Thymus (tissue), 14 donors: Measurements from ENCODE around the gene BMP15. TPM values are rescaled to one million over a fixed set of nuclear protein-coding genes. Genes with fewer than 3 reads are reported as not detected.

Experiments
- DNase-seq, 9 donors: peaks; one replicate each; pipeline ENCODE4 v3.0.0-alpha.2; 2013; ENCODE audit warnings: low spot score in 9 of 9, low read depth in 6 of 9, missing footprints in 1 of 9
- H3K27ac ChIP-seq, 2 donors: one replicate each; pipeline ENCODE4 v1.5.1; 2013; ENCODE audit warnings: control low read depth in 1 of 2, low read depth in 1 of 2, low read length in 1 of 2, mild to moderate bottlenecking in 1 of 2, moderate library complexity in 1 of 2
- H3K27me3 ChIP-seq, 2 donors: one replicate each; pipeline ENCODE4 v1.5.1; 2013; ENCODE audit warnings: low read length in 1 of 2; ENCODE audit not compliant: control insufficient read depth in 2 of 2, insufficient read depth in 1 of 2
- H3K36me3 ChIP-seq, 2 donors: one replicate each; pipeline ENCODE4 v1.5.1; 2013; ENCODE audit warnings: low read length in 1 of 2, mild to moderate bottlenecking in 1 of 2, moderate library complexity in 1 of 2; ENCODE audit not compliant: control insufficient read depth in 2 of 2, insufficient read depth in 2 of 2
- H3K4me1 ChIP-seq, 2 donors: one replicate each; pipeline ENCODE4 v1.5.1; 2013; ENCODE audit warnings: low read length in 2 of 2; ENCODE audit not compliant: control insufficient read depth in 2 of 2, insufficient read depth in 2 of 2
- H3K4me3 ChIP-seq, 2 donors: one replicate each; pipeline ENCODE4 v1.5.1; 2013; ENCODE audit warnings: low read length in 2 of 2, control low read depth in 1 of 2, mild to moderate bottlenecking in 1 of 2
- H3K9me3 ChIP-seq, 2 donors: one replicate each; pipeline ENCODE4 v1.5.1; 2013; ENCODE audit warnings: low read length in 1 of 2, mild to moderate bottlenecking in 1 of 2; ENCODE audit not compliant: control insufficient read depth in 2 of 2, insufficient read depth in 1 of 2
- WGBS: extraction: QIAGEN DNeasy Blood & Tissue Kit; methylation state at CpG from one replicate; pipeline ENCODE4 v1.1.7; 2013; 5-methylcytosine and 5-hydroxymethylcytosine counted together
- long read RNA-seq, 10 donors: transcript quantifications; one replicate each; lab custom pipeline, GENCODE V29; 2026
- polyA plus RNA-seq: library from polyadenylated mRNA; stranded (reverse); fragments of 200-250 nt; gene quantifications from one replicate; pipeline ENCODE4 v1.2.3, GENCODE V29; 2013
- total RNA-seq: library from RNA; stranded (reverse); fragments of 120-200 nt; gene quantifications from one replicate; pipeline ENCODE4 v1.2.4, GENCODE V29; 2013
- donor health status: healthy.

Gene BMP15
- total RNA-seq (not detected), polyA plus RNA-seq (not detected)
- long read RNA-seq, donor 1 = 0 reads
- long read RNA-seq, donor 2 = 0 reads
- long read RNA-seq, donor 3 = 0 reads
- long read RNA-seq, donor 4 = 0 reads
- long read RNA-seq, donor 5 = 0 reads
- long read RNA-seq, donor 6 = 0 reads
- long read RNA-seq, donor 7 = 0 reads
- long read RNA-seq, donor 8 = 0 reads
- long read RNA-seq, donor 9 = 0 reads
- long read RNA-seq, donor 10 = 0 reads

GRCh38 chrX:50910685-50911176 is at the start of gene BMP15:
BMP15 (plus strand) TSS chrX:50910735; CDS start chrX:50910784, 49 bp downstream.
- no peaks in the 10 kb centered on the region for H3K9me3 ChIP-seq
- no peak within 1 kb of the TSS for H3K4me3 ChIP-seq
- no peaks in the 10 kb centered on the region for H3K36me3 ChIP-seq
- no peak for DNase-seq
- no peak within 1 kb of the TSS for H3K27ac ChIP-seq
- no peaks in the 10 kb centered on the region for H3K27me3 ChIP-seq
- WGBS = 95% methylated on average over 9 of the region's 9 CpGs
- no peaks in the 10 kb centered on the region for H3K4me1 ChIP-seq

GRCh38 chrX:50863471-50863870 is 47.1 kb upstream of the BMP15 start:
- no peak overlapping the region for H3K4me3 ChIP-seq
- 98% methylated on average over 1 of the region's 1 CpG for WGBS
- DNase-seq = no peak
- no peak overlapping the region for H3K27ac ChIP-seq
- no peaks in the 10 kb centered on the region for H3K4me1 ChIP-seq
- no peaks in the 10 kb centered on the region for H3K27me3 ChIP-seq
- H3K9me3 ChIP-seq = no peaks in the 10 kb centered on the region
- H3K36me3 ChIP-seq = no peaks in the 10 kb centered on the region

- Histone ChIP-seq H3K36me3 (no peaks in the 10 kb centered on the region), H3K9me3 (no peaks in the 10 kb centered on the region), H3K4me3 (no peak overlapping the region), H3K27ac (no peak overlapping the region), H3K4me1 (no peaks in the 10 kb centered on the region), H3K27me3 (no peaks in the 10 kb centered on the region)
- DNase-seq = no peak
- 92% methylated on average over 6 of the region's 6 CpGs for WGBS
These were observed 45.2 kb upstream of the BMP15 start for GRCh38 chrX:50865311-50865710.

GRCh38 chrX:50871922-50872453 is 38.5 kb upstream of the BMP15 start:
- Histone ChIP-seq H3K9me3 (no peaks in the 10 kb centered on the region), H3K36me3 (no peaks in the 10 kb centered on the region), H3K4me3 (no peak overlapping the region), H3K27ac (no peak overlapping the region), H3K27me3 (no peaks in the 10 kb centered on the region), H3K4me1 (no peaks in the 10 kb centered on the region)
- DNase-seq = no peak
- 94% methylated on average over 1 of the region's 1 CpG for WGBS

- no peak for DNase-seq
- 79% methylated on average over 3 of the region's 3 CpGs for WGBS
These were observed 35.7 kb upstream of the BMP15 start for GRCh38 chrX:50874876-50875275.

GRCh38 chrX:50876551-50876950 is 34.0 kb upstream of the BMP15 start:
- Histone ChIP-seq H3K4me3 (no peak overlapping the region), H3K9me3 (no peaks in the 10 kb centered on the region), H3K27ac (no peak overlapping the region), H3K4me1 (no peaks in the 10 kb centered on the region), H3K27me3 (no peaks in the 10 kb centered on the region), H3K36me3 (no peaks in the 10 kb centered on the region)
- no peak for DNase-seq
- 93% methylated on average over 4 of the region's 4 CpGs for WGBS

More at GRCh38 chrX:50874876-50875275, 35.7 kb upstream of the BMP15 start:
- Histone ChIP-seq H3K4me3 (no peak overlapping the region), H3K27me3 (no peaks in the 10 kb centered on the region), H3K9me3 (no peaks in the 10 kb centered on the region), H3K27ac (no peak overlapping the region), H3K4me1 (no peaks in the 10 kb centered on the region), H3K36me3 (no peaks in the 10 kb centered on the region)

GRCh38 chrX:50877310-50877709 is 33.2 kb upstream of the BMP15 start:
- H3K27me3 ChIP-seq = no peaks in the 10 kb centered on the region
- H3K27ac ChIP-seq = no peak overlapping the region
- DNase-seq = no peak
- H3K4me3 ChIP-seq = no peak overlapping the region
- 99% methylated on average over 6 of the region's 6 CpGs for WGBS
- H3K4me1 ChIP-seq = no peaks in the 10 kb centered on the region
- H3K36me3 ChIP-seq = no peaks in the 10 kb centered on the region
- no peaks in the 10 kb centered on the region for H3K9me3 ChIP-seq

GRCh38 chrX:50881028-50881427 is 29.5 kb upstream of the BMP15 start:
- H3K4me3 ChIP-seq = no peak overlapping the region
- H3K27ac ChIP-seq = no peak overlapping the region
- H3K36me3 ChIP-seq = no peaks in the 10 kb centered on the region
- H3K27me3 ChIP-seq = no peaks in the 10 kb centered on the region
- no peaks in the 10 kb centered on the region for H3K4me1 ChIP-seq
- H3K9me3 ChIP-seq = no peaks in the 10 kb centered on the region
- no peak for DNase-seq

- WGBS = 94% methylated on average over 2 of the region's 2 CpGs
- DNase-seq = no peak
- no peak overlapping the region for H3K27ac ChIP-seq
These were observed 21.7 kb upstream of the BMP15 start for GRCh38 chrX:50888884-50889283.

More at GRCh38 chrX:50888884-50889283, 21.7 kb upstream of the BMP15 start:
- H3K9me3 ChIP-seq = no peaks in the 10 kb centered on the region
- no peaks in the 10 kb centered on the region for H3K36me3 ChIP-seq
- H3K4me1 ChIP-seq = no peaks in the 10 kb centered on the region
- H3K4me3 ChIP-seq = no peak overlapping the region
- H3K27me3 ChIP-seq = no peaks in the 10 kb centered on the region
